Left lung (tissue), 10 donors: ENCODE results near the gene GRK6. TPM values are rescaled to one million over a fixed set of nuclear protein-coding genes. Genes with fewer than 3 reads are reported as not detected.
A peak's percentile ranks its signal among the peaks of the same experiment; 100 is the strongest.

Experiments
- ATAC-seq: fragments of 200-7000 bp; cut with Tn5 transposase; one replicate; pipeline ENCODE4 v1.9.1; 2020; ENCODE audit warnings: moderate library complexity
- DNase-seq, 4 donors: peaks; one replicate each; pipeline ENCODE4 v3.0.0-alpha.2; 2013 to 2020
- H3K27ac ChIP-seq, 2 donors: fragments of 200-600 bp; sonication (generic) in 1 of 2; one replicate each; pipeline versions ENCODE4 v1.5.0 to v1.8.0; 2020 to 2021
- H3K27me3 ChIP-seq, 2 donors: fragments of 200-600 bp; sonication (generic) in 1 of 2; one replicate each; pipeline versions ENCODE4 v1.5.0 to v1.8.0; 2020 to 2021
- H3K36me3 ChIP-seq, 2 donors: fragments of 200-600 bp; sonication (generic) in 1 of 2; one replicate each; pipeline versions ENCODE4 v1.5.0 to v1.8.0; 2020 to 2021
- H3K4me1 ChIP-seq, 2 donors: fragments of 200-600 bp; one replicate each; pipeline ENCODE4 v1.8.0; 2021
- H3K4me3 ChIP-seq, 2 donors: fragments of 200-600 bp; sonication (generic) in 1 of 2; one replicate each; pipeline versions ENCODE4 v1.5.0 to v1.8.0; 2020 to 2021; ENCODE audit warnings: mild to moderate bottlenecking in 1 of 2
- H3K9me3 ChIP-seq, 2 donors: fragments of 200-600 bp; sonication (generic) in 1 of 2; one replicate each; pipeline versions ENCODE4 v1.5.0 to v1.8.0; 2020 to 2021
- CTCF ChIP-seq, 2 donors: fragments of 200-600 bp; sonication (generic) in 1 of 2; IDR thresholded peaks; one replicate each; pipeline versions ENCODE4 v1.5.0 to v1.8.0; 2021; ENCODE audit warnings: antibody characterized with exemption in 2 of 2
- intact Hi-C, 2 donors: fragments of 100-400 bp; cut with DNase I; formaldehyde crosslinking; loops; one replicate each; pipeline versions ENCODE4 v1.11.2 to v1.14.2; 2022
- polyA plus RNA-seq, 6 donors: library from polyadenylated mRNA; unstranded; fragments of 120-200 nt; gene quantifications; one replicate each; pipeline ENCODE4 v1.2.1, GENCODE V29; 2013; ENCODE audit not compliant: insufficient read length in 6 of 6
- total RNA-seq, 2 donors: library from RNA; stranded (reverse); fragmentation: NEBNext Ultra II Directional; extraction: Animal tissue kit (Norgen Biotek cat#: 25700); gene quantifications; one replicate each; pipeline ENCODE4 v1.2.1, GENCODE V29; 2021
- donor health status: DM: no; HTN: yes; CAD: no.
- donor health status: DM: no; HTN: no; CAD: no.

The GRK6 gene
- total and polyA plus RNA-seq, 8 donors, result 15.7 to 57.1 (median 25.4) TPM

- intact Hi-C loops, result no loop called here
- Histone ChIP-seq H3K27ac (peak overlapping the region; percentile 70 to 96), H3K9me3 (no peaks in the 10 kb centered on the region), H3K36me3 (peaks cover 0 to 34% of the 10 kb centered on the region in 2 donors), H3K4me3 (peak overlapping the region in 1 of 2 donors; percentile 91), H3K27me3 (no peaks in the 10 kb centered on the region), H3K4me1 (peaks cover 12 to 75% of the 10 kb centered on the region in 2 donors)
- TF ChIP-seq CTCF (IDR thresholded peaks at IDR 0.05), result no peak
- no peak for DNase-seq
- ATAC-seq, result no peak
These were observed 2.2 kb downstream of the GRK6 start for GRCh38 chr5:177428574-177429217.

GRCh38 chr5:177429248-177430040 is 3.0 kb downstream of the GRK6 start:
- Histone ChIP-seq H3K4me3 (peak overlapping the region in 1 of 2 donors; percentile 91), H3K9me3 (no peaks in the 10 kb centered on the region), H3K27ac (peak overlapping the region; percentile 70 to 96), H3K4me1 (peaks cover 12 to 79% of the 10 kb centered on the region in 2 donors), H3K36me3 (peaks cover 0 to 42% of the 10 kb centered on the region in 2 donors), H3K27me3 (no peaks in the 10 kb centered on the region)
- TF ChIP-seq CTCF (IDR thresholded peaks at IDR 0.05), result no peak
- peak in 2 of 4 donors; percentile 91 to 93 for DNase-seq
- intact Hi-C loops, result no loop called here
- peak; percentile 8 for ATAC-seq

- Histone ChIP-seq H3K4me1 (peaks cover 10 to 73% of the 10 kb centered on the region in 2 donors), H3K27me3 (no peaks in the 10 kb centered on the region), H3K9me3 (no peaks in the 10 kb centered on the region), H3K36me3 (peaks cover 0 to 51% of the 10 kb centered on the region in 2 donors), H3K4me3 (peak overlapping the region in 1 of 2 donors; percentile 1), H3K27ac (peak overlapping the region in 1 of 2 donors; percentile 96)
- intact Hi-C loops, result no loop called here
- ATAC-seq, result no peak
- no peak for DNase-seq
- no peak for TF ChIP-seq CTCF (IDR thresholded peaks at IDR 0.05)
These were observed 3.9 kb downstream of the GRK6 start for GRCh38 chr5:177430140-177430951.

GRCh38 chr5:177430972-177431316 is 4.5 kb downstream of the GRK6 start:
- ATAC-seq, result no peak
- Histone ChIP-seq H3K4me1 (peaks cover 6 to 69% of the 10 kb centered on the region in 2 donors), H3K27ac (peak overlapping the region in 1 of 2 donors; percentile 96), H3K36me3 (peaks cover 0 to 57% of the 10 kb centered on the region in 2 donors), H3K27me3 (no peaks in the 10 kb centered on the region), H3K4me3 (peak overlapping the region in 1 of 2 donors; percentile 18), H3K9me3 (no peaks in the 10 kb centered on the region)
- intact Hi-C loops, result no loop called here
- no peak for TF ChIP-seq CTCF (IDR thresholded peaks at IDR 0.05)
- DNase-seq, result no peak
